CD4-positive, alpha-beta memory T cell (primary cell): ENCODE results near the gene KPNA4. TPM values are rescaled to one million over a fixed set of nuclear protein-coding genes. Genes with fewer than 3 reads are reported as not detected.
A peak's percentile ranks its signal among the peaks of the same experiment; 100 is the strongest.

ENCODE experiments used
- CTCF ChIA-PET: fragments of 350-600 bp; sonication (Branson Sonifier 250); formaldehyde crosslinking; loops from one replicate; lab custom pipeline; 2021; ENCODE audit warnings: inconsistent platforms; ENCODE audit not compliant: partially characterized antibody; lab: Charles Lee
- POLR2A ChIA-PET: fragments of 350-600 bp; sonication (Branson Sonifier 250); formaldehyde crosslinking; loops from one replicate; lab custom pipeline; 2021; ENCODE audit not compliant: partially characterized antibody; lab: Charles Lee
- DNase-seq, 5 donors: peaks; one replicate each; pipeline versions ENCODE4 v3.0.0 to v3.0.0-alpha.2; 2020 to 2022; ENCODE audit warnings: mixed read lengths in 1 of 5
- H3K27ac ChIP-seq: one replicate; pipeline ENCODE4 v1.7.0; 2013; ENCODE audit warnings: low read depth, low read length
- H3K27me3 ChIP-seq: 2 replicates; pipeline ENCODE4 v1.7.0; 2013; ENCODE audit warnings: mild to moderate bottlenecking, low read length, moderate library complexity; ENCODE audit not compliant: insufficient read depth
- H3K36me3 ChIP-seq: 2 replicates; pipeline ENCODE4 v1.7.0; 2013; ENCODE audit warnings: mild to moderate bottlenecking, low read length, moderate library complexity; ENCODE audit not compliant: insufficient read depth
- H3K4me1 ChIP-seq: 2 replicates; pipeline ENCODE4 v1.7.0; 2013; ENCODE audit warnings: mild to moderate bottlenecking, low read length, moderate library complexity; ENCODE audit not compliant: insufficient read depth
- H3K4me3 ChIP-seq, 2 donors: one replicate each; pipeline ENCODE4 v1.7.0; 2013; ENCODE audit warnings: low read length in 2 of 2, mild to moderate bottlenecking in 1 of 2
- H3K9me3 ChIP-seq, 2 donors: one replicate each; pipeline ENCODE4 v1.7.0; 2013; ENCODE audit warnings: low read length in 2 of 2, control low read depth in 1 of 2; ENCODE audit not compliant: control insufficient read depth in 1 of 2
- H3K27ac Mint-ChIP-seq, 7 donors: one replicate each; pipeline ENCODE4 v1.8.0; 2020 to 2021; ENCODE audit warnings: mixed read lengths in 7 of 7, mild to moderate bottlenecking in 6 of 7, inconsistent platforms in 3 of 7, moderate library complexity in 3 of 7
- H3K27me3 Mint-ChIP-seq, 2 donors: one replicate each; pipeline ENCODE4 v1.8.0; 2020 to 2021; ENCODE audit warnings: mixed read lengths in 2 of 2
- H3K36me3 Mint-ChIP-seq, 2 donors: one replicate each; pipeline ENCODE4 v1.8.0; 2020 to 2021; ENCODE audit warnings: mixed read lengths in 2 of 2, inconsistent platforms in 1 of 2, mild to moderate bottlenecking in 1 of 2
- H3K4me1 Mint-ChIP-seq, 4 donors: one replicate each; pipeline ENCODE4 v1.8.0; 2020 to 2021; ENCODE audit warnings: mixed read lengths in 4 of 4, mild to moderate bottlenecking in 1 of 4
- H3K4me3 Mint-ChIP-seq, 8 donors: one replicate each; pipeline ENCODE4 v1.8.0; 2020 to 2021; ENCODE audit warnings: mixed read lengths in 8 of 8, mild to moderate bottlenecking in 7 of 8, moderate library complexity in 6 of 8, inconsistent platforms in 3 of 8
- H3K9me3 Mint-ChIP-seq, 8 donors: one replicate each; pipeline ENCODE4 v1.8.0; 2020 to 2021; ENCODE audit warnings: mixed read lengths in 8 of 8, mild to moderate bottlenecking in 5 of 8, inconsistent platforms in 3 of 8, moderate library complexity in 1 of 8
- intact Hi-C: fragments of 100-400 bp; cut with micrococcal nuclease; formaldehyde crosslinking; loops from one replicate; pipeline ENCODE4 v1.15.1; 2023
- polyA plus RNA-seq, 2 donors: library from polyadenylated mRNA; unstranded; fragments of 300-500 nt; fragmentation: Illumina TruSeq; gene quantifications; one replicate each; pipeline ENCODE4 v1.2.3, GENCODE V29; 2021
- total RNA-seq, 2 experiments: library from RNA; stranded (reverse); gene quantifications; one replicate each; pipeline ENCODE4 v1.2.3, GENCODE V29; 2021

The KPNA4 gene
- total and polyA plus RNA-seq, 4 experiments from 2014 or later: 8.9 to 50.1 (median 28.3) TPM

GRCh38 chr3:160583451-160583850, 18.1 kb upstream of the KPNA4 start:
- Histone ChIP-seq H3K4me3 (no peak overlapping the region), H3K36me3 (no peaks in the 10 kb centered on the region), H3K9me3 (no peaks in the 10 kb centered on the region), H3K27me3 (no peaks in the 10 kb centered on the region), H3K4me1 (no peaks in the 10 kb centered on the region), H3K27ac (no peak overlapping the region)
- Mint-ChIP-seq H3K9me3 (peaks cover 3 to 42% (median 21%) of the 10 kb centered on the region in 8 donors), H3K4me3 (no peak overlapping the region), H3K4me1 (no peaks in the 10 kb centered on the region), H3K27me3 (peaks cover 27 to 29% of the 10 kb centered on the region in 2 donors), H3K27ac (no peak overlapping the region), H3K36me3 (peaks cover 2 to 9% of the 10 kb centered on the region in 2 donors)
- intact Hi-C loops: no loop called here
- DNase-seq: no peak
- ChIA-PET CTCF (no interaction called here), POLR2A (no interaction called here)

DNA sequence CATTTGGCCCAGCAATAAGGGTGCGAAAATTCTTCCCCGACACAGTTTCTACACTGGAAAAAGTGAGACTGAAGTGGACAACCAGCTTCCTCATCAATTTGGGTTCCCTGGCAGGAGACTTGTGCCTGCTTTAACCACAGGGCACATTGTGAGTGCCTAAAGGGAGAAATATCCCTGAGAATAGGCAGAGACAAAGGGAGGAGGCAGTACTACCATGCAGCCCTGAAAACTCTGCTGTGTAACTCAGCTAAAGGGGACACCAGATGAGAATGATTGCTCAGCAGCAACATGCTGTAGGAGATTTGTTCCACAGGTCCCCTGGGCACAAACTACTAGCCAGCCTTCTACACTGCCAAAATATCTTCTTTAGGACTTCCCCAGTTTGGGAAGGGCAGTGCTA, 15.6 kb upstream of the KPNA4 start:
- no peaks in the 10 kb centered on the region for H3K27me3 ChIP-seq
- H3K27me3 Mint-ChIP-seq: peaks cover 27 to 32% of the 10 kb centered on the region in 2 donors

DNA sequence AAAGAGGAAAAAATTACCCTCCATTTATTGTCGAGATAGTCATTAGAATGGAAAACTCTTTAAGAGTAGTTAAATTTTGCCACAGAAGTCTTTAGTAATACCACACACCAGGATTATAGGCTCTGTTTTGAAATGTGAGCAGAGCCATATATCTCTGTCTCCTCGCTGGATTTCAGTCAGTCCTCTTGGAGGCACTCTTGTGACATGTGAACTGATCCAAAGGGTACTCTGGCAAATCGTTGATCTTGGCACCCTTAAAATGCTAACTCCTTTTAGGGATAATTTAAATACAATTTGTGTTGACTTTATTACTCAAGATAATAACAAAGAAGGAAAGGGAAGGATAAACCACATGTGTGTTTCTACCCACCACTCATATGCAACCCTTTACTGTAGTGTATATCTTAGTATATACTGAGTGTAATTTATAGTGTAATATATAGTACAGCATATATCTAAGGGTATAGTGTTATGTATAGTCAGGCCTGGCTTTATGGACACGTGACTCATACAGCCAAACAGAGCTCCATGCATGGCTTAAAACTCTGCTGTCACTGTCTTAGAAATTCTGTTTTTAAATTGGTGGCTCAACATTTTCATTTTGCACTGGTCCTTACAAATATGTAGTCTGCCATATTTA, 12.3 kb upstream of the KPNA4 start:
- Histone ChIP-seq H3K9me3 (no peaks in the 10 kb centered on the region), H3K4me3 (no peak overlapping the region), H3K27ac (no peak overlapping the region), H3K27me3 (no peaks in the 10 kb centered on the region), H3K36me3 (no peaks in the 10 kb centered on the region), H3K4me1 (no peaks in the 10 kb centered on the region)
- DNase-seq: no peak
- no peak overlapping the region for H3K27ac Mint-ChIP-seq
- POLR2A ChIA-PET: no interaction called here
- H3K4me1 Mint-ChIP-seq: no peaks in the 10 kb centered on the region
- CTCF ChIA-PET: no interaction called here
- peaks cover 0 to 23% (median 17%) of the 10 kb centered on the region in 8 donors for H3K9me3 Mint-ChIP-seq
- intact Hi-C loops: no loop called here
- H3K27me3 Mint-ChIP-seq: peaks cover 22 to 25% of the 10 kb centered on the region in 2 donors
- no peak overlapping the region for H3K4me3 Mint-ChIP-seq
- peaks cover 2 to 9% of the 10 kb centered on the region in 2 donors for H3K36me3 Mint-ChIP-seq

More for the DNA sequence above, 15.6 kb upstream of the KPNA4 start:
- Mint-ChIP-seq H3K4me3 (no peak overlapping the region), H3K4me1 (no peaks in the 10 kb centered on the region), H3K36me3 (peaks cover 2 to 9% of the 10 kb centered on the region in 2 donors), H3K9me3 (peaks cover under 1 to 31% (median 21%) of the 10 kb centered on the region in 8 donors), H3K27ac (no peak overlapping the region)
- Histone ChIP-seq H3K4me1 (no peaks in the 10 kb centered on the region), H3K9me3 (no peaks in the 10 kb centered on the region), H3K27ac (no peak overlapping the region), H3K4me3 (no peak overlapping the region), H3K36me3 (no peaks in the 10 kb centered on the region)
- no peak for DNase-seq
- ChIA-PET CTCF (no interaction called here), POLR2A (no interaction called here)
- intact Hi-C loops: no loop called here

GRCh38 chr3:160577093-160577492, 11.7 kb upstream of the KPNA4 start:
- H3K27ac ChIP-seq: no peak overlapping the region
- H3K27me3 ChIP-seq: no peaks in the 10 kb centered on the region
- Mint-ChIP-seq H3K4me1 (no peaks in the 10 kb centered on the region), H3K9me3 (peaks cover 0 to 20% (median 15%) of the 10 kb centered on the region in 8 donors), H3K4me3 (no peak overlapping the region), H3K27me3 (peaks cover 22 to 25% of the 10 kb centered on the region in 2 donors), H3K27ac (no peak overlapping the region), H3K36me3 (peaks cover 0 to 8% of the 10 kb centered on the region in 2 donors)
- no peaks in the 10 kb centered on the region for H3K4me1 ChIP-seq
- intact Hi-C loops: no loop called here
- no peak overlapping the region for H3K4me3 ChIP-seq
- DNase-seq: no peak
- H3K36me3 ChIP-seq: no peaks in the 10 kb centered on the region
- H3K9me3 ChIP-seq: no peaks in the 10 kb centered on the region
- CTCF ChIA-PET: no interaction called here
- POLR2A ChIA-PET: no interaction called here

GRCh38 chr3:160576621-160577020, 11.2 kb upstream of the KPNA4 start:
- DNase-seq: no peak

DNA sequence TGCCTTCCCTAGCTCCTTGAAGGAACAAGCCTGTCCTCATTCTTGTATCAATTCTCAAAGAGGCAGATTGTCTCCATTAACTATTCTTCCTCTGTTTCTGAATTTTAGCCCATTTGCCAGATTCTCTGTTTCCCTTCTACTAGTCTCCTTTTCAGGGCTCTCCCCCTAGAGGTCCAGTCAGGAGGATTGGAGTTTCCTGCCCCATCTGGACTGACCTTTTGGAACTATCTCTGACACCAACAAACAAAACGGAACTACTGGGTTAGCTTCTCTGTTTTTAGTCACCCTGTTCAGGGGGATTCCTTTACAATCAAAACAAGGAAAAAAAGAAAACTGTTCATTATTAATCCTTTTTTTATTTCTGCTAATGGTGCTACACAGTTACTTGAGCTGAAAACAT, 10.2 kb upstream of the KPNA4 start:
- H3K27me3 Mint-ChIP-seq: peaks cover 14 to 20% of the 10 kb centered on the region in 2 donors
- intact Hi-C loops: no loop called here
- H3K9me3 Mint-ChIP-seq: peaks cover 0 to 6% (median 2%) of the 10 kb centered on the region in 8 donors
- H3K27ac Mint-ChIP-seq: no peak overlapping the region
- no peaks in the 10 kb centered on the region for H3K4me1 ChIP-seq
- no peak overlapping the region for H3K27ac ChIP-seq
- no peak overlapping the region for H3K4me3 ChIP-seq
- ChIA-PET CTCF (interaction anchor here (1.1 kb wide), 1 partner anchor 10 kb away, joined by 3 read pairs; no protein-coding TSS in a partner anchor), POLR2A (no interaction called here)
- no peaks in the 10 kb centered on the region for H3K4me1 Mint-ChIP-seq
- H3K4me3 Mint-ChIP-seq: peak overlapping the region in 1 of 8 donors; percentile 55
- no peak for DNase-seq
- H3K9me3 ChIP-seq: no peaks in the 10 kb centered on the region
- H3K36me3 ChIP-seq: no peaks in the 10 kb centered on the region
- H3K27me3 ChIP-seq: no peaks in the 10 kb centered on the region
- no peaks in the 10 kb centered on the region for H3K36me3 Mint-ChIP-seq

More at GRCh38 chr3:160576621-160577020, 11.2 kb upstream of the KPNA4 start:
- Mint-ChIP-seq H3K4me1 (no peaks in the 10 kb centered on the region), H3K27me3 (peaks cover 18 to 24% of the 10 kb centered on the region in 2 donors), H3K36me3 (peaks cover 0 to 4% of the 10 kb centered on the region in 2 donors), H3K4me3 (no peak overlapping the region), H3K9me3 (peaks cover 0 to 15% (median 10%) of the 10 kb centered on the region in 8 donors), H3K27ac (no peak overlapping the region)
- no peaks in the 10 kb centered on the region for H3K9me3 ChIP-seq
- no peak overlapping the region for H3K4me3 ChIP-seq
- intact Hi-C loops: no loop called here
- H3K36me3 ChIP-seq: no peaks in the 10 kb centered on the region
- H3K4me1 ChIP-seq: no peaks in the 10 kb centered on the region
- H3K27me3 ChIP-seq: no peaks in the 10 kb centered on the region
- no peak overlapping the region for H3K27ac ChIP-seq
- ChIA-PET POLR2A (no interaction called here), CTCF (no interaction called here)

GRCh38 chr3:160574636-160575035, 9.3 kb upstream of the KPNA4 start:
- Mint-ChIP-seq H3K4me3 (no peak overlapping the region), H3K36me3 (no peaks in the 10 kb centered on the region), H3K27me3 (peaks cover 12 to 18% of the 10 kb centered on the region in 2 donors), H3K4me1 (no peaks in the 10 kb centered on the region), H3K9me3 (no peaks in the 10 kb centered on the region), H3K27ac (no peak overlapping the region)
- H3K9me3 ChIP-seq: no peaks in the 10 kb centered on the region
- no peaks in the 10 kb centered on the region for H3K27me3 ChIP-seq
- CTCF ChIA-PET: no interaction called here
- no peak overlapping the region for H3K27ac ChIP-seq
- intact Hi-C loops: no loop called here
- no peak overlapping the region for H3K4me3 ChIP-seq
- no peak for DNase-seq
- POLR2A ChIA-PET: no interaction called here
- H3K36me3 ChIP-seq: no peaks in the 10 kb centered on the region
- no peaks in the 10 kb centered on the region for H3K4me1 ChIP-seq
